ENCODE measurements around the gene ZBTB37. TPM values are rescaled to one million over a fixed set of nuclear protein-coding genes. Genes with fewer than 3 reads are reported as not detected.
"Not testable (repeated sequence)": the region's sequence is repeated elsewhere in the genome, so short reads cannot be mapped to it uniquely, and the experiment has no call there.

ZBTB37 gene
- total RNA-seq, 1 experiment from 2014 or later = 8.4 TPM

DNA sequence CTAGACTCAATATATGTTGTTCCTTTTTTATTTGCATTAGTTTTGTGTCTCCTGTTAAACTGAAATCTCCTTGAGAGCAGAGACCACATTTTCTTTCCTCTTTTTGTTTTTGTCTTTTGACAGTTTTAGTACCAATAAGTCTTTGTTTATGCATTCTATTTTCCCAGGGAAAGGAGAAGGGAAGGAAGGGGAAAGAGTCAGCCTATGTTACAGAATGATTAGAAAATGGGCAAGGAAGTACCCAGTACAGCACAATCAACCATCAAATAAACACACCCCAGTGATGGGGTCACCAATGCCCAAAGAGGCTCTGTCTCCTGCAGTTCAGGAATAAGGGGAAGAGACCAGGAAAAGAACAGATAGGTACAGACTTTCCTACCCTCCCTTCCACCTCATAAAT, 10.1 kb downstream of the ZBTB37 start:
- DNase-seq = no peak
- Mint-ChIP-seq H3K9me3 (ENCODE audit: unreplicated experiment) (no peaks in the 10 kb centered on the region), H3K27me3 (ENCODE audit: insufficient read depth, unreplicated experiment) (no peaks in the 10 kb centered on the region), H3K4me3 (ENCODE audit: unreplicated experiment) (no peak overlapping the region), H3K27ac (ENCODE audit: unreplicated experiment) (no peak overlapping the region), H3K4me1 (ENCODE audit: low read depth, unreplicated experiment) (no peaks in the 10 kb centered on the region), H3K36me3 (ENCODE audit: insufficient read depth, unreplicated experiment) (no peaks in the 10 kb centered on the region)
- H3K4me1 ChIP-seq = 0 out of 2 replicates have a peak, but pooled peaks cover 8% of the 10 kb centered on the region
- POLR2A ChIA-PET = no interaction called here
- BruUV-seq (replicated peaks) = no TSS peak
- intact Hi-C loops (cut with micrococcal nuclease; ENCODE audit: unreplicated experiment) = no loop called here
- no peaks in the 10 kb centered on the region for H3K36me3 ChIP-seq (ENCODE audit: control insufficient read depth, insufficient read depth, low read length)
- CTCF ChIA-PET = no interaction called here
- H3K4me3 ChIP-seq (ENCODE audit: low read depth, low read length) = no peak overlapping the region
- no peaks in the 10 kb centered on the region for H3K27me3 ChIP-seq (replicated peaks; ENCODE audit: control insufficient read depth, insufficient read depth, low read length)
- TF ChIP-seq CTCF (IDR thresholded peaks at IDR 0.05; ENCODE audit: insufficient read depth in 1 of 2, low read depth in 1 of 2, low read length in 1 of 2, severe bottlenecking in 1 of 2, unreplicated experiment in 1 of 2) = no peak
- H3K9me3 ChIP-seq = no peaks in the 10 kb centered on the region

- DNase-seq; H3K4me3 ChIP-seq (ENCODE audit: low read depth, low read length); H3K4me3 Mint-ChIP-seq (ENCODE audit: unreplicated experiment); H3K36me3 ChIP-seq (ENCODE audit: control insufficient read depth, insufficient read depth, low read length); H3K9me3 Mint-ChIP-seq (ENCODE audit: unreplicated experiment); H3K27me3 ChIP-seq (replicated peaks; ENCODE audit: control insufficient read depth, insufficient read depth, low read length); H3K4me1 Mint-ChIP-seq (ENCODE audit: low read depth, unreplicated experiment); intact Hi-C loops (cut with micrococcal nuclease; ENCODE audit: unreplicated experiment); BruUV-seq (replicated peaks); H3K27me3 Mint-ChIP-seq (ENCODE audit: insufficient read depth, unreplicated experiment); H3K27ac Mint-ChIP-seq (ENCODE audit: unreplicated experiment); CTCF ChIA-PET; H3K36me3 Mint-ChIP-seq (ENCODE audit: insufficient read depth, unreplicated experiment); H3K9me3 ChIP-seq; H3K4me1 ChIP-seq: not testable (repeated sequence)
- POLR2A ChIA-PET = interaction anchor here (0.8 kb wide), 1 partner anchor 34 kb away, joined by 4 read pairs; no protein-coding TSS in a partner anchor
Observed at GRCh38 chr1:173881117-173881516, 12.9 kb downstream of the ZBTB37 start.

GRCh38 chr1:173884701-173885100, 16.5 kb downstream of the ZBTB37 start:
- H3K4me3 ChIP-seq (ENCODE audit: low read depth, low read length) = no peak overlapping the region
- ChIA-PET CTCF (no interaction called here), POLR2A (no interaction called here)
- DNase-seq = no peak
- H3K9me3 ChIP-seq = no peaks in the 10 kb centered on the region
- H3K9me3 Mint-ChIP-seq (ENCODE audit: unreplicated experiment) = no peaks in the 10 kb centered on the region
- H3K27me3 Mint-ChIP-seq (ENCODE audit: insufficient read depth, unreplicated experiment) = no peaks in the 10 kb centered on the region
- no peak overlapping the region for H3K4me3 Mint-ChIP-seq (ENCODE audit: unreplicated experiment)
- no peak overlapping the region for H3K27ac Mint-ChIP-seq (ENCODE audit: unreplicated experiment)
- peaks cover 8% of the 10 kb centered on the region for H3K4me1 Mint-ChIP-seq (ENCODE audit: low read depth, unreplicated experiment)
- peaks cover 5% of the 10 kb centered on the region; the same call in 1 of the 2 replicates for H3K4me1 ChIP-seq
- H3K36me3 ChIP-seq (ENCODE audit: control insufficient read depth, insufficient read depth, low read length) = no peaks in the 10 kb centered on the region; the same call in 1 of the 2 replicates
- no peak for TF ChIP-seq CTCF (IDR thresholded peaks at IDR 0.05; ENCODE audit: insufficient read depth in 1 of 2, low read depth in 1 of 2, low read length in 1 of 2, severe bottlenecking in 1 of 2, unreplicated experiment in 1 of 2)
- H3K36me3 Mint-ChIP-seq (ENCODE audit: insufficient read depth, unreplicated experiment) = no peaks in the 10 kb centered on the region
- H3K27me3 ChIP-seq (replicated peaks; ENCODE audit: control insufficient read depth, insufficient read depth, low read length) = no peaks in the 10 kb centered on the region
- intact Hi-C loops (cut with micrococcal nuclease; ENCODE audit: unreplicated experiment) = no loop called here
- BruUV-seq (replicated peaks) = no TSS peak

Data from Caco-2 (cell line).